ENCODE data around the gene TAS2R40. TPM values are rescaled to one million over a fixed set of nuclear protein-coding genes. Genes with fewer than 3 reads are reported as not detected.
"Not testable (repeated sequence)": the region's sequence is repeated elsewhere in the genome, so short reads cannot be mapped to it uniquely, and the experiment has no call there.

Gene TAS2R40
- total RNA-seq, 2 experiments from 2014 or later, result not detected

- H3K27ac Mint-ChIP-seq, result no peak overlapping the region
- no peaks in the 10 kb centered on the region for H3K9me3 Mint-ChIP-seq
- peaks cover 5% of the 10 kb centered on the region for H3K27me3 Mint-ChIP-seq
- H3K4me3 Mint-ChIP-seq, result no peak overlapping the region
- CTCF ChIA-PET, result interaction anchor here (1.8 kb wide), 1 partner anchor 9 kb away, joined by 15 read pairs; no protein-coding TSS in a partner anchor
- POLR2A ChIA-PET, result no interaction called here
- no peaks in the 10 kb centered on the region for H3K36me3 Mint-ChIP-seq
- H3K4me1 Mint-ChIP-seq (ENCODE audit: low read depth), result peaks cover 11% of the 10 kb centered on the region
- intact Hi-C loops (cut with micrococcal nuclease), result no loop called here
- DNase-seq, result peak; percentile 44
Measured at GRCh38 chr7:143205560-143206293, 16.1 kb upstream of the TAS2R40 start.

DNA sequence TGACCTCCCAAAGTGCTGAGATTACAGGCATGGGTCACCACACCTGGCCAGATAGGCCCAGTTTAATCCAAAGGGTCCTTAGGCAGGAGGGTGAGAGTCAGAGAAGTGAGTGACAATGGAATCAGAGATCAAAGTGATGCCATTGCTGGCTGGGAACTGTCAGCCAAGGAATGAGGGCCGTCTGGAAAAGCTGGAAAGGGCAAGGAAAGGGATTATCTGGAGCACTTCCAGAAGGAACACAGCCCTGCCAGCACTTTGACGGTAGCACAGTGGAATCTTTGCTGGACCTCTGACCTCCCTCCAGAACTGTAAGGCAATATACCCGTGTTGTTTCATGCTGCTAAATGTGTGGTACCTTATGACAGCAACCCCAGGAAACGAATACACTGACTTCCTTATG is 11.3 kb upstream of the TAS2R40 start:
- CTCF ChIA-PET, result no interaction called here
- POLR2A ChIA-PET, result no interaction called here
- Mint-ChIP-seq H3K4me3 (no peak overlapping the region), H3K27ac (no peak overlapping the region), H3K9me3 (no peaks in the 10 kb centered on the region), H3K36me3 (no peaks in the 10 kb centered on the region), H3K27me3 (no peaks in the 10 kb centered on the region), H3K4me1 (ENCODE audit: low read depth) (peaks cover 8% of the 10 kb centered on the region)
- DNase-seq, result no peak
- intact Hi-C loops (cut with micrococcal nuclease), result loop anchor here (10.0 kb wide), 3 partner anchors 576 to 886 kb away; no protein-coding TSS in a partner anchor

GRCh38 chr7:143213478-143213877 is 8.4 kb upstream of the TAS2R40 start:
- H3K36me3 Mint-ChIP-seq; H3K9me3 Mint-ChIP-seq; H3K27ac Mint-ChIP-seq; H3K27me3 Mint-ChIP-seq; H3K4me1 Mint-ChIP-seq (ENCODE audit: low read depth); H3K4me3 Mint-ChIP-seq; POLR2A ChIA-PET; DNase-seq: not testable (repeated sequence)
- intact Hi-C loops (cut with micrococcal nuclease), result loop anchor here (10.0 kb wide), 3 partner anchors 579 to 889 kb away; no protein-coding TSS in a partner anchor
- CTCF ChIA-PET, result interaction anchor here (0.6 to 4.3 kb wide), 7 partner anchors 10 to 341 kb away, joined by 3 to 402 read pairs (median 6); no protein-coding TSS in a partner anchor

GRCh38 chr7:143214789-143215679 is 6.8 kb upstream of the TAS2R40 start:
- intact Hi-C loops (cut with micrococcal nuclease), result loop anchor here (1.0 to 10.0 kb wide), 8 partner anchors 207 to 890 kb away; no protein-coding TSS in a partner anchor
- CTCF ChIA-PET, result interaction anchor here (0.5 to 4.3 kb wide), 87 partner anchors 9 to 1029 kb away, joined by 3 to 402 read pairs (median 4); partner anchors contain the start of genes CASP2, EPHA1, PIP and TAS2R39

GRCh38 chr7:143216151-143216550 is 5.7 kb upstream of the TAS2R40 start:
- H3K36me3 Mint-ChIP-seq, result no peaks in the 10 kb centered on the region
- no peaks in the 10 kb centered on the region for H3K9me3 Mint-ChIP-seq
- H3K27me3 Mint-ChIP-seq, result peaks cover 3% of the 10 kb centered on the region
- no peaks in the 10 kb centered on the region for H3K4me1 Mint-ChIP-seq (ENCODE audit: low read depth)
- no peak for DNase-seq
- intact Hi-C loops (cut with micrococcal nuclease), result loop anchor here (5.0 to 10.0 kb wide), 5 partner anchors 364 to 891 kb away; no protein-coding TSS in a partner anchor
- CTCF ChIA-PET, result interaction anchor here (1.0 to 4.3 kb wide), 27 partner anchors 8 to 913 kb away, joined by 3 to 402 read pairs (median 5); partner anchors contain the start of genes CASP2, EPHA1, TAS2R39 and TRPV5
- H3K27ac Mint-ChIP-seq, result no peak overlapping the region
- H3K4me3 Mint-ChIP-seq, result no peak overlapping the region
- POLR2A ChIA-PET, result no interaction called here

More at GRCh38 chr7:143214789-143215679, 6.8 kb upstream of the TAS2R40 start:
- H3K36me3 Mint-ChIP-seq, result no peaks in the 10 kb centered on the region
- no peak overlapping the region for H3K4me3 Mint-ChIP-seq
- no peaks in the 10 kb centered on the region for H3K9me3 Mint-ChIP-seq
- no peak overlapping the region for H3K27ac Mint-ChIP-seq
- peak; percentile 68 for DNase-seq
- peaks cover 3% of the 10 kb centered on the region for H3K27me3 Mint-ChIP-seq
- no peaks in the 10 kb centered on the region for H3K4me1 Mint-ChIP-seq (ENCODE audit: low read depth)
- POLR2A ChIA-PET, result interaction anchor here (0.8 to 1.0 kb wide), 2 partner anchors 205 to 212 kb away, joined by 4 read pairs; no protein-coding TSS in a partner anchor

- Mint-ChIP-seq H3K36me3 (no peaks in the 10 kb centered on the region), H3K9me3 (no peaks in the 10 kb centered on the region), H3K27ac (no peak overlapping the region), H3K4me3 (no peak overlapping the region), H3K4me1 (ENCODE audit: low read depth) (no peaks in the 10 kb centered on the region), H3K27me3 (peaks cover 6% of the 10 kb centered on the region)
- no peak for DNase-seq
- ChIA-PET CTCF (interaction anchor here (1.8 to 4.3 kb wide), 5 partner anchors 22 to 406 kb away, joined by 6 to 402 read pairs (median 13); no protein-coding TSS in a partner anchor), POLR2A (no interaction called here)
- intact Hi-C loops (cut with micrococcal nuclease), result loop anchor here (5.0 to 10.0 kb wide), 5 partner anchors 364 to 892 kb away; no protein-coding TSS in a partner anchor
Measured at GRCh38 chr7:143216686-143217085, 5.2 kb upstream of the TAS2R40 start.

DNA sequence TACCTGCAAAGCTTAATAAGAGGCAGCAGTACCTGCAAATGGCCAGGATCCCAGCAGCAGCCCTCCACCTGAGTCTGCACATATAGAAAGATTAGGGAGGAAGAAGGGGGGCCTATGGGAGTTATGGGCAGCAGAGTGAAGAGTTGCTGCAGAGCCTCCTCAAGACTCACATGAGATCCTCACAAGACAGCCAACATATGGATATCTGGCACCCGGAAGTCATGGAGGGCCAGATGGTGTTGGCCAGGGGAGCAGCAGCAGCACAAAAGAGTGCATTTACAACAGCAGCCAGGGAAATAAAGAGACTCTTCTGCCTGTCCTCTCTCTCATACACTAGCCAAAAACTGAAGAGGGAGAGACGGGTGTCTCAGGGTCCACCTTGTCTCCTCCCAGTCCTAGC is 4.0 kb upstream of the TAS2R40 start:
- CTCF ChIA-PET, result interaction anchor here (4.3 to 5.2 kb wide), 2 partner anchors 209 to 210 kb away, joined by 37 to 402 read pairs; no protein-coding TSS in a partner anchor
- Mint-ChIP-seq H3K4me3 (no peak overlapping the region), H3K9me3 (no peaks in the 10 kb centered on the region), H3K27ac (no peak overlapping the region), H3K4me1 (ENCODE audit: low read depth) (no peaks in the 10 kb centered on the region), H3K27me3 (peaks cover 8% of the 10 kb centered on the region), H3K36me3 (no peaks in the 10 kb centered on the region)
- intact Hi-C loops (cut with micrococcal nuclease), result loop anchor here (5.0 to 10.0 kb wide), 5 partner anchors 366 to 893 kb away; no protein-coding TSS in a partner anchor
- POLR2A ChIA-PET, result no interaction called here
- DNase-seq, result no peak

DNA sequence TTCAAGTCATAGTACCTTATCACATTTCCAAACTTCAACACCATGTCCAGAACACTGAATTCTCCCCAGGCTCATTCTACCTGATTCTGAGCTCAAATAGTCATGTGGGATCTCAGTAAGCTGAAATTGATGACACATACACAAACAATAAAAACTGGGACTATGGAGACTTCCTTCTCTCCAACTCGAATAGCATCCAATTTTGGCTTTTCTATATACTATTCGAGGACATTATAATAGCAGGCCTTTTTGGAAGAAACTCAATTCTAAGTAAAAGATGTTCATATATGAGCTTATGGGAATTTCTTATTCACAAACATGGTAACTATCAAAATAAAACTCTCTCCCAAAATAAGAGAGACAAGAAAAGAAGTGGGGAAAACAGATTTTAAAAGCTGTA is 551 bp upstream of the TAS2R40 start:
- ChIA-PET CTCF (interaction anchor here (0.6 to 5.2 kb wide), 6 partner anchors 19 to 438 kb away, joined by 3 to 37 read pairs (median 6); no protein-coding TSS in a partner anchor), POLR2A (no interaction called here)
- no peak overlapping the region for H3K4me3 Mint-ChIP-seq
- H3K4me1 Mint-ChIP-seq (ENCODE audit: low read depth), result no peaks in the 10 kb centered on the region
- H3K27ac Mint-ChIP-seq, result no peak overlapping the region
- DNase-seq, result no peak
- intact Hi-C loops (cut with micrococcal nuclease), result no loop called here
- no peaks in the 10 kb centered on the region for H3K36me3 Mint-ChIP-seq
- peaks cover 13% of the 10 kb centered on the region for H3K27me3 Mint-ChIP-seq
- H3K9me3 Mint-ChIP-seq, result no peaks in the 10 kb centered on the region

DNA sequence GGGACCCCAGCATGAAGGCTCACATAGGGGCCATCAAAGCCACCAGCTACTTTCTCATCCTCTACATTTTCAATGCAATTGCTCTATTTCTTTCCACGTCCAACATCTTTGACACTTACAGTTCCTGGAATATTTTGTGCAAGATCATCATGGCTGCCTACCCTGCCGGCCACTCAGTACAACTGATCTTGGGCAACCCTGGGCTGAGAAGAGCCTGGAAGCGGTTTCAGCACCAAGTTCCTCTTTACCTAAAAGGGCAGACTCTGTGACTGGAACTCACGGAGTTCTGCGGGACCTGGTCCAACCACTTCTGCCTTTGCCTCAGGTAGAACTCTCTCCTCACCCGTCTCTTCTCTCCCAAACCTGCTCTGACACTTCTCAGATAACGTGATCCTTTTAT is 945 bp downstream of the TAS2R40 start:
- Mint-ChIP-seq H3K36me3 (no peaks in the 10 kb centered on the region), H3K4me3 (no peak overlapping the region), H3K27ac (no peak overlapping the region), H3K9me3 (no peaks in the 10 kb centered on the region), H3K27me3 (peaks cover 13% of the 10 kb centered on the region), H3K4me1 (ENCODE audit: low read depth) (no peaks in the 10 kb centered on the region)
- no peak for DNase-seq
- POLR2A ChIA-PET, result no interaction called here
- intact Hi-C loops (cut with micrococcal nuclease), result no loop called here
- CTCF ChIA-PET, result interaction anchor here (1.7 to 5.2 kb wide), 3 partner anchors 8 to 215 kb away, joined by 7 to 37 read pairs (median 24); no protein-coding TSS in a partner anchor

GRCh38 chr7:143223784-143224183 is 1.9 kb downstream of the TAS2R40 start:
- ChIA-PET CTCF (interaction anchor here (0.6 to 2.3 kb wide), 4 partner anchors 9 to 214 kb away, joined by 3 to 24 read pairs (median 5); no protein-coding TSS in a partner anchor), POLR2A (no interaction called here)

GRCh38 chr7:143225047-143225446 is 3.2 kb downstream of the TAS2R40 start:
- no peaks in the 10 kb centered on the region for H3K36me3 Mint-ChIP-seq
- peaks cover 10% of the 10 kb centered on the region for H3K27me3 Mint-ChIP-seq
- H3K27ac Mint-ChIP-seq, result no peak overlapping the region
- no peak for DNase-seq
- ChIA-PET CTCF (interaction anchor here (1.4 kb wide), 1 partner anchor 15 kb away, joined by 7 read pairs; no protein-coding TSS in a partner anchor), POLR2A (no interaction called here)
- intact Hi-C loops (cut with micrococcal nuclease), result no loop called here
- no peaks in the 10 kb centered on the region for H3K9me3 Mint-ChIP-seq
- no peak overlapping the region for H3K4me3 Mint-ChIP-seq
- no peaks in the 10 kb centered on the region for H3K4me1 Mint-ChIP-seq (ENCODE audit: low read depth)

More at GRCh38 chr7:143223784-143224183, 1.9 kb downstream of the TAS2R40 start:
- Mint-ChIP-seq H3K27ac (no peak overlapping the region), H3K27me3 (peaks cover 13% of the 10 kb centered on the region), H3K9me3 (no peaks in the 10 kb centered on the region), H3K4me3 (no peak overlapping the region), H3K36me3 (no peaks in the 10 kb centered on the region), H3K4me1 (ENCODE audit: low read depth) (no peaks in the 10 kb centered on the region)
- intact Hi-C loops (cut with micrococcal nuclease), result no loop called here
- DNase-seq, result no peak

All from activated CD4-positive, alpha-beta memory T cell treated with anti-CD3 and anti-CD28 coated beads for 36 hours (primary cell).